GM15510 (cell line): Measurements from ENCODE around the gene DBNDD1.

Experiments
- POLR2A ChIP-seq: IDR thresholded peaks from 3 replicates; pipeline ENCODE4 v1.6.1; 2011; ENCODE audit warnings: borderline replicate concordance; ENCODE audit not compliant: insufficient read length; ENCODE audit errors: extremely low read depth

Gene DBNDD1

DNA sequence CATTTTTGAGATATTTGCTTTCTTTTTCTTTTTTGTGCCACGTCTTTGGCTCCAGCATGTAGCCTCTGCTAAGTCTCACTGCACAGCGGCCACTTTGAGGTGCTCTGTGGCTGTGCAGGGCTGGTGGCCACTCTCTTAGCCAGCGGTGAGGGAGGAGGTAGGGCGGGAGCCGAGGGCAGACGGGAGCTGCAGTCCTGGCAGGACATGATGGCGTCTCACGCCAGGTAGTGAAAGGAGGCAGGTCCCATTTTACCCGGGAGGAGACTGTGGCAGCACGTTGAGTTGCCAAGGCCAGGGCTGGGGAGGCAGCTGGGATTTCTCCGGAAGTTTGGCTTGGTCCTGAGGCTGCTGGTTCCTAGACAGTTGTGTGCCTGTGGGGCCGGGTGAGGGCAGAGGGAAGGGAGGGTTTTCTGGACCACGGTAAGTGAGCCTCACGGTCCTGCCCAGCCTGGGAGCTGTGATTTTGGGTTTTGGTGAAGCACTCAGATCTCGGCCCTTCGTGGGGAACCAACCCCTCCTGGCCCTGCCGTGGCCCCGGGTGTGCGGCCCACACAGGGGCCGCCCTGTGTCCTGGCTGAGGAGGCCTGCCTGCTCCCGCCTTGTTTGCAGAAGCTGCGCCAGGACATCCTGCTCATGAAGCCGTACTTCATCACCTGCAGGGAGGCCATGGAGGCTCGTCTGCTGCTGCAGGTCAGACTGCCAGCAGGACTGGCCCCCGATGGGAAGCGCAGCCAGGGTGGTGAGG, 56.3 kb downstream of the DBNDD1 start:
- TF ChIP-seq POLR2A, result no peak

DNA sequence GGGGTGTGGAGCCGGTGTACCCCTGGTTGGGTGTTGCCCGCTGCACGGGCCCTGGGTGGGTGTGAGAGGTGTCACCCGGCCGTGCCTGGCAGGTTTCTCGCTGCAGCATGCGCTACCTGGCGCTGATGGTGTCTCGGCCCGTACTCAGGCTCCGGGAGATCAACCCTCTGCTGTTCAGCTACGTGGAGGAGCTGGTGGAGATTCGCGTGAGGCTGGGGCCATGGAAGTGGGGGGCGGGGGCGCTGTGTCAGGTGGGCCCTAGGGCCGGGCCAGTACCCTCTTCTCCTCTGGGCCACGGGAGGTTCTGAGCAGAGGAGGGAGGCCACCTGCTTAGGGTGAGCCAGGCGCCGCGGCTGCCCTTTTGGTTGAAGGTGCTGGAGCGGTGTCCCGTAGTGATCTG, 57.3 kb downstream of the DBNDD1 start:
- no peak for TF ChIP-seq POLR2A

DNA sequence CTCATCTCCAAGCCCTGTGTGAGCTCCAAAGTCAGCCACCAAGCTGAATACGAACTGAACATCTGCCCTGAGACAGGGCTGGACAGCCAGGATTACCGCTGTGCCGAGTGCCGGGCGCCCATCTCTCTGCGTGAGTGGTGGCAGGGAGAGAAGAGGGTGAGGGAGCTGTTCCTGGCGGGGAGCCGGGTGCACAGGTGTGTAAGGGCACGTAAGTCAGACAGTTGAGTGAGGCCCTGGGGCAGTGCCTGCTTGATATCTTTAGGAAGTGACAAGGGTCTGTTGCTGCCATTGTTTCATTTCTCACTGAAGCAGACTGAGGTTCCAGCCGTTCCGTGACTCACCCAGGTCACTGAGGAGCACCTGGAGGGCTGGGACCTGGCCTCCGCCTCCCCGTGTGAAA, 58.3 kb downstream of the DBNDD1 start:
- TF ChIP-seq POLR2A, result no peak

GRCh38 chr16:89958596-89958995, 60.7 kb downstream of the DBNDD1 start:
- TF ChIP-seq POLR2A, result no peak

DNA sequence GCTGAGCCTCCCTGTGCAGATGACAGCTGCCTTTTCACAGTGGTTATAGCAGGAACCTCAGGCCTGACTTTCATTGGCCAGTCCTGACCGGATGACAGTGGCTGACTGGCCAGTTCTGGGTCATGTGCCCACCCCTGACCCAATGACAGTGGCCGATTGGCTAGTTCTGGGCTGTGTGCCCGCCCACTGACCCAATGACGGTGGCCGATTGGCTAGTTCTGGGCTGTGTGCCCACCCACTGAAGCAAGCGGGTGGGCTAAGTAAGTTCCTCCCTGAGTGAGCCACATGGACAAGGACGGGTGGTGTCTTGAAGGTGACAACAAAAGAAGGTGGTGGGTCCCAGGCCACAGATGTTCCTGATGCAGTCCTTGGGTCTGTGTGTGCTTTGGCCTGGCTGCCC, 61.2 kb downstream of the DBNDD1 start:
- TF ChIP-seq POLR2A, result no peak

DNA sequence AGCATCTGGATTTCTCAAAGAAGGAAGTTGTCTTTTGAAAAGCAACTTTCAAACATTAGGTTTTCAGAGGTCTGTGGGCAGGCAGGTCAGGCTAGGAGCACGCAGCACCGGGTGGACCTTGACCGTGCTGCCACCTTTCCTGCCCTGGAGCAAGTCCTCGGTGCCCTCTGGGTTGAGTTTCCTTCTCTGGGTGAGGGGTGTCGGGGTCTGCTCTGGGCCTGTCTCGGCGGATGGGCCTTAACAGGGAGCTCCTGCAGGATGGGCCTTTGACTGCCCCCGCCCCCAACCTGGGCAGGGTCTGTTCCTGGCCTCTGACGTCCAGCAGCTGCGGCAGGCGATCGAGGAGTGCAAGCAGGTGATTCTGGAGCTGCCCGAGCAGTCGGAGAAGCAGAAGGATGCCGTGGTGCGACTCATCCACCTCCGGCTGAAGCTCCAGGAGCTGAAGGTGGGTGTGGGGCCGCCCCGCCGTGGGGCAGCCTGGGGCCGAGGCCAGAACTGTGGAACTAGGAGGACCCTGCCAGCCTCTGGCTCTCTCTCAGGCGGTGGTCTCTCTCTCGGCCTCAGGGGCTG, 62.0 kb downstream of the DBNDD1 start:
- TF ChIP-seq POLR2A, result no peak

DNA sequence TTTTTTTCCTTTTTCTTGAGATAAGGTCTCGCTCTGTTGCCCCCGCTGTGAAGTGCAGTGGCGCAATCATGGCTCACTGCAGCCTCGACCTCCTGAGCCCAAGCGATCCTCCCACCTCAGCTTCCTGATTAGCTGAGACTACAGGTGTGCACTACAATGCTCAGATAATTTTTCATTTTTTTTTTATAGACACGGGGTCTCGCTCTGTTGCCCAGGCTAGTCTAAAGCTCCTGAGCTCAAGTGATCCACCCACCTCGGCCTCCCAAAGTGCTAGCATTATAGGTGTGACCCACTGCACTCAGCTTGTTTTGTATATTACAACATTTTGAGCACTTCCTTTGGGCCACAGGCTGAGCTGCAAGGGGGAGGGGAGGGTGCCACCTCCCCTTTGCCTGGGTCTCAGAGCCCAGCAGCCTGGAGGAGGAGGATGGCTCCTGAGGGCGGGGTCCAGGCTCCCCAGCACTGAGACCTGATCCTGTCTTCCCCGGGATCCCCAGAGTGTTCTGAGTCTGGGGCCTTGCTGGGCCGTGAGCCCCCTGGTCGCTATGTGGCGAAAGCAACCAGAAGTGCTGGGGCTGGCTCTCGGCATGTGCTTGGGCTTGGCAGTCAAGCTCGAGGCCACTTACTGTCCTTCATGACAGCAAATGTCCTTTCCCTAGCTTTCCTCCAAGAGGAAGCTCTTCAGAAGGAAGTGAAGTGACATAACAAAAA, 62.6 kb downstream of the DBNDD1 start:
- no peak for TF ChIP-seq POLR2A

DNA sequence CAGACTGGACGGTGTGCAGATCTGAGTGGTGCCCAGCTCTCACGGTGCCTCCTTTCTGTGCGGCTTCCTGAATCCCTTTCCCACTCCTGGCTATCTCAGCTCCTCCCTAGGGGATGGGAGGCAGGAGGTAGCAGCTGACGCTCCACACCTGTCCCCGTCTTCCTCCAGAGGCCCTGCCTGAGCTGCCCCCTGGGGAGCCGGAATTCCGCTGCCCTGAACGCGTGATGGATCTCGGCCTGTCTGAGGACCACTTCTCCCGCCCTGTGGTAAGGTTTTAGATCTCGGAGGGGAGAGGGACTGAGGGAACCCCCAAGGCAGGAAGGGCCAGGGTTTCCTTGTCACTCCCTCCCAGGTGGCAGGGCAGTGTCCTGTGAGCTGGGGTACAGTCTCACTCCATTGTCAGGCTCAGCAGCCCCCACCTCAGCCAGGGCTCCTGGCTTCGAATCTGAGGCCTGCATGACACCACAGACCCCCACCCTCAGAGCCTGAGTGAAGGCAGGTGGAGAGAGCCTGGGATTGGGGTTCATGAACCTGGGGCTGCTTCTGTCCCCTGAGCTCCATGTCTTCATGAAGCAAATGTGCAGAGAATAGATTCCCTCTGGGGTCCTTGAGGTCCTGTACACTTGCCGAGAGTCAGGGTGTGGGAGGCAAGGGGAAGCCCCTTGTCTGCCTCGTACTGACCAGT, 64.1 kb downstream of the DBNDD1 start:
- no peak for TF ChIP-seq POLR2A
